Loucy (cell line): ENCODE measurements around the gene C1orf167.

ENCODE experiments used
- EZH2phosphoT487 ChIP-seq: fragments of 200-600 bp; IDR thresholded peaks from 2 replicates; pipeline ENCODE4 v1.6.1; 2018; ENCODE audit warnings: antibody characterized with exemption, mild to moderate bottlenecking, moderate library complexity, borderline replicate concordance
- TF ChIP-seq, protein P1 (sequence below): fragments of 200-600 bp; sonication (generic); conservative IDR thresholded peaks from 2 replicates; pipeline ENCODE4 v1.5.1; 2014; ENCODE audit warnings: mild to moderate bottlenecking, antibody characterized with exemption, low read length

DNA sequence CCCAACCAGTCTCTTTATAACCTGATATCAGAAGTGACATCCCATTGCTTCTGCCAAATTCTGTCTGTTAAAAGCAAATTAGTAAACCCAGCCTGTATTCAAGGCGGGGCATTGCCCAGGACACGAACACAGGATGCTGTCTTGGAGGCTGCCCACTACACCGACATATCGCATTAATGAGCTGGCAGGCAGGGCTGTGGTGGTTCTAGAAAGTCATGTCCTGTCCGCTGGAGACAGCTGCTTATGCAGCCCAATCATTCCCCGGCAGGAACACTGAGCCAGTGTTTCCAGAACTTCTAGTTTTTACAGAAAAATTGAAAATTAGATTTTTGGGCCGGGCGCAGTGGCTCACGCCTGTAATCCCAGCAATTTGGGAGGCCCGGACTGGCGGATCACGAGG, 19.3 kb downstream of the C1orf167 start:
- TF ChIP-seq, protein P1, sequence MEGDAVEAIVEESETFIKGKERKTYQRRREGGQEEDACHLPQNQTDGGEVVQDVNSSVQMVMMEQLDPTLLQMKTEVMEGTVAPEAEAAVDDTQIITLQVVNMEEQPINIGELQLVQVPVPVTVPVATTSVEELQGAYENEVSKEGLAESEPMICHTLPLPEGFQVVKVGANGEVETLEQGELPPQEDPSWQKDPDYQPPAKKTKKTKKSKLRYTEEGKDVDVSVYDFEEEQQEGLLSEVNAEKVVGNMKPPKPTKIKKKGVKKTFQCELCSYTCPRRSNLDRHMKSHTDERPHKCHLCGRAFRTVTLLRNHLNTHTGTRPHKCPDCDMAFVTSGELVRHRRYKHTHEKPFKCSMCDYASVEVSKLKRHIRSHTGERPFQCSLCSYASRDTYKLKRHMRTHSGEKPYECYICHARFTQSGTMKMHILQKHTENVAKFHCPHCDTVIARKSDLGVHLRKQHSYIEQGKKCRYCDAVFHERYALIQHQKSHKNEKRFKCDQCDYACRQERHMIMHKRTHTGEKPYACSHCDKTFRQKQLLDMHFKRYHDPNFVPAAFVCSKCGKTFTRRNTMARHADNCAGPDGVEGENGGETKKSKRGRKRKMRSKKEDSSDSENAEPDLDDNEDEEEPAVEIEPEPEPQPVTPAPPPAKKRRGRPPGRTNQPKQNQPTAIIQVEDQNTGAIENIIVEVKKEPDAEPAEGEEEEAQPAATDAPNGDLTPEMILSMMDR, result no peak
- TF ChIP-seq EZH2phosphoT487, result no peak
